Body of pancreas (tissue), 4 donors: ENCODE results near the gene LIPH. TPM values are rescaled to one million over a fixed set of nuclear protein-coding genes. Genes with fewer than 3 reads are reported as not detected.

Experiments used
- ATAC-seq: fragments of 150-250 bp; one replicate; pipeline ENCODE4 v1.9.1; 2016
- DNase-seq, 4 donors: peaks; one replicate each; pipeline ENCODE4 v3.0.0-alpha.2; 2019
- H3K27ac ChIP-seq, 4 donors: fragments of 200-600 bp; sonication (generic); 1 replicate in 3 of 4; 2 replicates in 1 of 4; pipeline versions ENCODE4 v1.5.1 to v1.6.1; 2016 to 2019; ENCODE audit warnings: mild to moderate bottlenecking in 1 of 4, mixed read lengths in 1 of 4, moderate library complexity in 1 of 4
- H3K27me3 ChIP-seq, 2 donors: fragments of 200-600 bp; sonication (generic); one replicate each; pipeline ENCODE4 v1.6.0; 2016; ENCODE audit warnings: mild to moderate bottlenecking in 1 of 2
- H3K36me3 ChIP-seq, 2 donors: fragments of 200-600 bp; sonication (generic); replicated peaks in 1 of 2; 2 replicates each; pipeline ENCODE4 v1.5.1; 2016; ENCODE audit warnings: low read depth in 2 of 2; ENCODE audit not compliant: insufficient read depth in 1 of 2
- H3K4me1 ChIP-seq: fragments of 200-600 bp; sonication (generic); one replicate; pipeline ENCODE4 v1.6.0; 2016
- H3K4me3 ChIP-seq, 2 donors: fragments of 200-600 bp; sonication (generic); 1 replicate in 1 of 2; 2 replicates in 1 of 2; pipeline ENCODE4 v1.5.1; 2016 to 2019
- H3K9me3 ChIP-seq, 3 donors: fragments of 200-600 bp; sonication (generic); 1 replicate in 2 of 3; 2 replicates in 1 of 3; pipeline ENCODE4 v1.5.1; 2016
- CTCF ChIP-seq, 7 experiments: fragments of 450-650 bp in 4 of 7; fragments of 200-600 bp in 3 of 7; sonication (generic) in 3 of 7; IDR thresholded peaks; one replicate each; pipeline ENCODE4 v1.5.1; 2016 to 2019; ENCODE audit warnings: antibody characterized with exemption in 7 of 7
- POLR2A ChIP-seq, 3 donors: fragments of 450-650 bp; IDR thresholded peaks; one replicate each; pipeline ENCODE4 v1.6.1; 2016; ENCODE audit warnings: antibody characterized with exemption in 3 of 3, mild to moderate bottlenecking in 2 of 3
- WGBS, 2 donors: methylation state at CpG; one replicate each; pipeline ENCODE4 v1.1.5; 2017; 5-methylcytosine and 5-hydroxymethylcytosine counted together
- intact Hi-C: fragments of 100-400 bp; cut with DNase I; formaldehyde crosslinking; loops from one replicate; pipeline ENCODE4 v1.15.1; 2023
- total RNA-seq, 2 donors: library from RNA; depleted of rRNA; stranded (reverse); fragments of >200 nt; gene quantifications; one replicate each; pipeline ENCODE4 v1.1.0, GENCODE V29; 2016

The LIPH gene
- total RNA-seq = 10 to 100 TPM; 10.9 to 14.8 TPM

- Histone ChIP-seq H3K27ac (peak within 1 kb of the TSS in 3 of 4 donors; percentile 23 to 76 (median 66)), H3K4me3 (peak within 1 kb of the TSS in 1 of 2 donors; percentile 12), H3K4me1 (peaks cover 24% of the 10 kb centered on the region), H3K27me3 (no peaks in the 10 kb centered on the region), H3K9me3 (no peaks in the 10 kb centered on the region), H3K36me3 (no peaks in the 10 kb centered on the region)
- WGBS, 2 donors = 34 to 39% methylated on average over 6 of the region's 6 CpGs
- TF ChIP-seq POLR2A (IDR thresholded peaks at IDR 0.05) = peak in 2 of 3 donors; percentile 74 to 82
- peak in 1 of 7 experiments; percentile 12 for TF ChIP-seq CTCF (IDR thresholded peaks at IDR 0.05)
- intact Hi-C loops = no loop called here
- ATAC-seq (peak; percentile 67), DNase-seq (peak in 3 of 4 donors; percentile 38 to 52 (median 38))
These were observed at the start of gene LIPH for GRCh38 chr3:185552358-185552877. LIPH (minus strand) TSS chr3:185552588; CDS start chr3:185552471, 117 bp downstream.

- Histone ChIP-seq H3K4me3 (no peak overlapping the region), H3K36me3 (peaks cover 0 to 2% of the 10 kb centered on the region in 2 donors), H3K9me3 (no peaks in the 10 kb centered on the region), H3K27me3 (no peaks in the 10 kb centered on the region), H3K4me1 (no peaks in the 10 kb centered on the region), H3K27ac (no peak overlapping the region)
- TF ChIP-seq CTCF (IDR thresholded peaks at IDR 0.05) = no peak
- TF ChIP-seq POLR2A (IDR thresholded peaks at IDR 0.05) = no peak
- no peak for ATAC-seq
- WGBS, 2 donors = 75 to 93% methylated on average over 4 of the region's 4 CpGs
- no peak for DNase-seq
- intact Hi-C loops = no loop called here
These were observed 43.1 kb upstream of the LIPH start for GRCh38 chr3:185595526-185595925.

- DNase-seq (no peak), ATAC-seq (no peak)
- no peak overlapping the region for H3K27ac ChIP-seq
- 56 to 73% methylated on average over 3 of the region's 3 CpGs for WGBS, 2 donors
- no peaks in the 10 kb centered on the region for H3K27me3 ChIP-seq
- no peak overlapping the region for H3K4me3 ChIP-seq
- H3K4me1 ChIP-seq = peaks cover 6% of the 10 kb centered on the region
- H3K9me3 ChIP-seq = no peaks in the 10 kb centered on the region
- no peaks in the 10 kb centered on the region for H3K36me3 ChIP-seq
- intact Hi-C loops = no loop called here
- TF ChIP-seq POLR2A (IDR thresholded peaks at IDR 0.05) = no peak
These were observed 41.7 kb upstream of the LIPH start for GRCh38 chr3:185594073-185594472.

- WGBS, 2 donors = 0% methylated on average over 2 to 7 of the region's 7 CpGs
- H3K4me1 ChIP-seq = peaks cover 33% of the 10 kb centered on the region
- no peak for ATAC-seq
- intact Hi-C loops = no loop called here
- no peaks in the 10 kb centered on the region for H3K9me3 ChIP-seq
- peak overlapping the region; percentile 88 to 96 (median 94) for H3K27ac ChIP-seq
- peak overlapping the region; percentile 71 for H3K4me3 ChIP-seq
- no peaks in the 10 kb centered on the region for H3K36me3 ChIP-seq
- DNase-seq = no peak
- no peaks in the 10 kb centered on the region for H3K27me3 ChIP-seq
- TF ChIP-seq POLR2A (IDR thresholded peaks at IDR 0.05) (no peak), CTCF (IDR thresholded peaks at IDR 0.05) (no peak)
These were observed 34.3 kb upstream of the LIPH start for GRCh38 chr3:185586686-185587039.

GRCh38 chr3:185585859-185586685 lies 33.7 kb upstream of the LIPH start, which contains the start of gene SENP2:
SENP2 (plus strand) TSS chr3:185586295; CDS start chr3:185586414, 119 bp downstream.
- DNase-seq (peak; percentile 99 to 100 (median 100)), ATAC-seq (peak; percentile 97)
- no peaks in the 10 kb centered on the region for H3K27me3 ChIP-seq
- peak within 1 kb of the TSS; percentile 88 to 96 (median 94) for H3K27ac ChIP-seq
- TF ChIP-seq CTCF (IDR thresholded peaks at IDR 0.05) = no peak
- peak; percentile 84 to 95 (median 95) for TF ChIP-seq POLR2A (IDR thresholded peaks at IDR 0.05)
- H3K4me3 ChIP-seq = peak within 1 kb of the TSS; percentile 71
- no peaks in the 10 kb centered on the region for H3K36me3 ChIP-seq
- H3K4me1 ChIP-seq = peaks cover 33% of the 10 kb centered on the region
- H3K9me3 ChIP-seq = no peaks in the 10 kb centered on the region
- WGBS, 2 donors = 0 to 1% methylated on average over 22 to 55 of the region's 64 CpGs
- intact Hi-C loops = no loop called here
